GM12872 (cell line): ENCODE data around the gene PROM1.

ENCODE experiments used
- CTCF ChIP-seq: IDR thresholded peaks from 3 replicates; pipeline ENCODE4 v1.5.1; 2011; ENCODE audit warnings: low read depth, mild to moderate bottlenecking, low read length, moderate library complexity; ENCODE audit not compliant: insufficient read depth

PROM1 gene

DNA sequence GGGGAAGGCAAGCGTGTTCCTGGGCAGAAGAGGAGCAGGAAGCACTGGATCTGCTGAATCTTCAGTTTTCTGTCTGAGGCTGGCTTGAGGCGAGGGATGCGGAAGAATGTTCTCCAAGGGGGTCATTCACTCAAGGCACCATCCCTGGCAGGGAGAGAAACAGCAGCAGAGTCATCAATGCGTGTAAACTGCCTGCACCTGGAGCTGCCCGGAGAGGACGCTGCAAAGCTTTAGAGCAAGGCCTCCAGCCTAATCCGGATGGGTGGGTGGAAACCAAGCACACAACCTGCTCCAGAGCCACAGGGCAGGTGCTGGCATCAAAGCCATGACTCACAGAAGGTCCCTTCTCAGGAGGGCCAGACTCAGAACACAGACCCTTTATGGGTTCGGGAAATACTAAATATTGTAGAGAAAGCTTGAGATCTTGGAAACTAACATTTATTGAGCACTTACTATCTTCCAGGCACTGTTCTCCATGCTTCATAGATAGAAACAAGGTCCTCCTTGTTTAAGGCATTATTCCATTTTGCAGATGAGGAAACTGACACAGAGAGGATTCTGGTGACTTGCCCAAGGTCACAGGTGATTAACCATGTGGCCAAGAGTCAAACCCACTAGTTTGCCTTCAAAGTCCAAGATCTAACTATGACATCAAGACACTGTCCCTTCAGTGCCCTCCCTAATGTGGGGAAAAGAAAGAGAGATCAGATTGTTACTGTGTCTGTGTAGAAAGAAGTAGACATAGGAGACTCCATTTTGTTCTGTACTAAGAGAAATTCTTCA, 7.7 kb downstream of the PROM1 start:
- no peak for TF ChIP-seq CTCF

DNA sequence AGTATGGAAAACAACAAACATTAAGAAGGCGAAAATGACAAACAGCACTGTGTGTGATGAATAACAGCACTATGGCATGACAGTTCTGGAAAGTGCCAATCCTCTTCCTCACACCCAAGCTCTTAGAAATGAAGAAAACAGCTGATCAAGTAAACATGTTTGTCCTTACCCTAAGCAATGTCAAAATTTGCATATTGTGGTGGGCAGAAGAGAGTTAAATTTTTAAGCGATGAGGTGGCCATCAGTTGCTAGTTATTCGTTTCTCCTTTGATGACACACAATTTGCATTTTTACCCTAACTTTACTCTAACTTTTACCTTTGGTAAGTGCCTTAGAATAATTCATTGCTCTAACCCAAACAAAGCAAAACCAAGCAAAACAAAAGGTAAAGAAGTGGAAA, 8.8 kb downstream of the PROM1 start:
- TF ChIP-seq CTCF: no peak

DNA sequence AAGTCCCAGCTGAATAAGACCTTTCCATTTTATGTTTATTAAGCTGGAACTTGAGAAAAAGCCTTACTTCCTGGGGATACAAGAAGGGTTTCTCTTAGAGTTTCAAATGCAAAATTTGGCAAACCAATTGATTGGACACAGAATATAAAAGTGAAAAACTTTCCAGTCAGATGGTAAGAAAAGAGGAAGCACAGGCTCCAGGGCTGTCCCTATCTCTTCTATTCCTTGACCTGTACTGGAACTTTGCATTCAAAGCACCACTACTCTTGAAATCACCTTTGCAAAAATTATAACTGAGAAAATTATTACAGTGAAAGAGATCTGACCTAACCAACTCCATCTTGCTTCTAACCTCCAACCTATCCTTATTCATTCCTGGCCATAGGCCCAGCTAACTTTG, 11.7 kb downstream of the PROM1 start:
- TF ChIP-seq CTCF: no peak

DNA sequence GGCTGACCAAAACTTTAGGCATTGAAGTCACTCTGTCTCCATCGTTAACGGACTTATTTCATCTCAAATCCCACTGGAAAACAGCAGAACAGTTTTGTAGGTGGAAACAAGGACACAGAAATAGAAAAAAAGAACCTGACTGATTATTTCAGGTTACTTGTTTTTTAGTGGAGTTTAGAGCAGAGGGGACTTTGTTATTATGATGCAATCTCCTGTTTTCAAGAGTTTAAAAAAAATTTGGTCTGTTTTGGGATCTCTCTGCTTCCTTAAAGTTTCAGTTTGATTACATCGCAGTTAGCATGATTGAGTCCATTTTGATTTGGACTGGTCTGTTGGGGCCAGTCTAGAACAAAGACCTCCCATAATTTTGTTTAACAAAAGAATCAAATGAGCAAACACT, 13.6 kb downstream of the PROM1 start:
- TF ChIP-seq CTCF: no peak

GRCh38 chr4:16067515-16067914, 16.3 kb downstream of the PROM1 start:
- no peak for TF ChIP-seq CTCF

GRCh38 chr4:16066586-16067128, 17.2 kb downstream of the PROM1 start:
- no peak for TF ChIP-seq CTCF

- no peak for TF ChIP-seq CTCF
These were observed 18.8 kb downstream of the PROM1 start for GRCh38 chr4:16065066-16065465.

GRCh38 chr4:16062601-16063000, 21.2 kb downstream of the PROM1 start:
- TF ChIP-seq CTCF: no peak
